ENCODE data around the gene TMEM214. TPM values are rescaled to one million over a fixed set of nuclear protein-coding genes. Genes with fewer than 3 reads are reported as not detected.

TMEM214 gene
- polyA plus RNA-seq, 1 donor from 2014 or later = 10.3 TPM

DNA sequence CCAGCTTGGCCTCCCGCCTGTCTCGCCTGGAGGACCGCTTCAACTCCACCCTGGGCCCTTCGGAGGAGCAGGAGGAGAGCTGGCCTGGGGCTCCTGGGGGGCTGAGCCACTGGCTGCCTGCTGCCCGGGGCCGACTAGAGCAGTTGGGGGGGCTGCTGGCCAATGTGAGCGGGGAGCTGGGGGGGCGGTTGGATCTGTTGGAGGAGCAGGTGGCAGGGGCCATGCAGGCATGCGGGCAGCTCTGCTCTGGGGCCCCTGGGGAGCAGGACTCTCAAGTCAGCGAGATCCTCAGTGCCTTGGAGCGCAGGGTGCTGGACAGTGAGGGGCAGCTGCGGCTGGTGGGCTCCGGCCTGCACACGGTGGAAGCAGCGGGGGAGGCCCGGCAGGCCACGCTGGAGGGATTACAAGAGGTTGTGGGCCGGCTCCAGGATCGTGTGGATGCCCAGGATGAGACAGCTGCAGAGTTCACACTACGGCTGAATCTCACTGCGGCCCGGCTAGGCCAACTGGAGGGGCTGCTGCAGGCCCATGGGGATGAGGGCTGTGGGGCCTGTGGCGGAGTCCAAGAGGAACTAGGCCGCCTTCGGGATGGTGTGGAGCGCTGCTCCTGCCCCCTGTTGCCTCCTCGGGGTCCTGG, 50.1 kb downstream of the TMEM214 start:
- peaks cover 10% of the 10 kb centered on the region for H3K27me3 ChIP-seq (ENCODE audit: insufficient read depth, low read depth, low read length)
- no peaks in the 10 kb centered on the region for H3K9me3 ChIP-seq (ENCODE audit: low read length)
- TF ChIP-seq SMC3 (conservative IDR thresholded peaks at IDR 0.05; ENCODE audit: poor library complexity) (no peak), RAD21 (conservative IDR thresholded peaks at IDR 0.05) (no peak), EP300 (conservative IDR thresholded peaks at IDR 0.05; ENCODE audit: poor library complexity, severe bottlenecking) (no peak), EZH2 (IDR thresholded peaks at IDR 0.05; ENCODE audit: borderline replicate concordance, insufficient read depth, low read length, poor library complexity, severe bottlenecking) (no peak), POLR2AphosphoS5 (IDR thresholded peaks at IDR 0.05) (no peak), MXI1 (conservative IDR thresholded peaks at IDR 0.05; ENCODE audit: poor library complexity, severe bottlenecking) (no peak), TAF1 (IDR thresholded peaks at IDR 0.05; ENCODE audit: low read depth) (no peak)
- TF ChIP-seq, protein P1, sequence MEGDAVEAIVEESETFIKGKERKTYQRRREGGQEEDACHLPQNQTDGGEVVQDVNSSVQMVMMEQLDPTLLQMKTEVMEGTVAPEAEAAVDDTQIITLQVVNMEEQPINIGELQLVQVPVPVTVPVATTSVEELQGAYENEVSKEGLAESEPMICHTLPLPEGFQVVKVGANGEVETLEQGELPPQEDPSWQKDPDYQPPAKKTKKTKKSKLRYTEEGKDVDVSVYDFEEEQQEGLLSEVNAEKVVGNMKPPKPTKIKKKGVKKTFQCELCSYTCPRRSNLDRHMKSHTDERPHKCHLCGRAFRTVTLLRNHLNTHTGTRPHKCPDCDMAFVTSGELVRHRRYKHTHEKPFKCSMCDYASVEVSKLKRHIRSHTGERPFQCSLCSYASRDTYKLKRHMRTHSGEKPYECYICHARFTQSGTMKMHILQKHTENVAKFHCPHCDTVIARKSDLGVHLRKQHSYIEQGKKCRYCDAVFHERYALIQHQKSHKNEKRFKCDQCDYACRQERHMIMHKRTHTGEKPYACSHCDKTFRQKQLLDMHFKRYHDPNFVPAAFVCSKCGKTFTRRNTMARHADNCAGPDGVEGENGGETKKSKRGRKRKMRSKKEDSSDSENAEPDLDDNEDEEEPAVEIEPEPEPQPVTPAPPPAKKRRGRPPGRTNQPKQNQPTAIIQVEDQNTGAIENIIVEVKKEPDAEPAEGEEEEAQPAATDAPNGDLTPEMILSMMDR (IDR thresholded peaks at IDR 0.05; ENCODE audit: poor library complexity, severe bottlenecking) = no peak
- TF ChIP-seq, protein P2, sequence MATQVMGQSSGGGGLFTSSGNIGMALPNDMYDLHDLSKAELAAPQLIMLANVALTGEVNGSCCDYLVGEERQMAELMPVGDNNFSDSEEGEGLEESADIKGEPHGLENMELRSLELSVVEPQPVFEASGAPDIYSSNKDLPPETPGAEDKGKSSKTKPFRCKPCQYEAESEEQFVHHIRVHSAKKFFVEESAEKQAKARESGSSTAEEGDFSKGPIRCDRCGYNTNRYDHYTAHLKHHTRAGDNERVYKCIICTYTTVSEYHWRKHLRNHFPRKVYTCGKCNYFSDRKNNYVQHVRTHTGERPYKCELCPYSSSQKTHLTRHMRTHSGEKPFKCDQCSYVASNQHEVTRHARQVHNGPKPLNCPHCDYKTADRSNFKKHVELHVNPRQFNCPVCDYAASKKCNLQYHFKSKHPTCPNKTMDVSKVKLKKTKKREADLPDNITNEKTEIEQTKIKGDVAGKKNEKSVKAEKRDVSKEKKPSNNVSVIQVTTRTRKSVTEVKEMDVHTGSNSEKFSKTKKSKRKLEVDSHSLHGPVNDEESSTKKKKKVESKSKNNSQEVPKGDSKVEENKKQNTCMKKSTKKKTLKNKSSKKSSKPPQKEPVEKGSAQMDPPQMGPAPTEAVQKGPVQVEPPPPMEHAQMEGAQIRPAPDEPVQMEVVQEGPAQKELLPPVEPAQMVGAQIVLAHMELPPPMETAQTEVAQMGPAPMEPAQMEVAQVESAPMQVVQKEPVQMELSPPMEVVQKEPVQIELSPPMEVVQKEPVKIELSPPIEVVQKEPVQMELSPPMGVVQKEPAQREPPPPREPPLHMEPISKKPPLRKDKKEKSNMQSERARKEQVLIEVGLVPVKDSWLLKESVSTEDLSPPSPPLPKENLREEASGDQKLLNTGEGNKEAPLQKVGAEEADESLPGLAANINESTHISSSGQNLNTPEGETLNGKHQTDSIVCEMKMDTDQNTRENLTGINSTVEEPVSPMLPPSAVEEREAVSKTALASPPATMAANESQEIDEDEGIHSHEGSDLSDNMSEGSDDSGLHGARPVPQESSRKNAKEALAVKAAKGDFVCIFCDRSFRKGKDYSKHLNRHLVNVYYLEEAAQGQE (IDR thresholded peaks at IDR 0.05; ENCODE audit: borderline replicate concordance) = no peak
- no peak overlapping the region for H2AFZ ChIP-seq (ENCODE audit: low read depth, low read length)
- no peak overlapping the region for H3K4me2 ChIP-seq (ENCODE audit: low read length)
- H3K9ac ChIP-seq (ENCODE audit: low read length) = no peak overlapping the region
- no peak overlapping the region for H3K4me3 ChIP-seq (ENCODE audit: low read length)
- no peaks in the 10 kb centered on the region for H3K79me2 ChIP-seq (replicated peaks; ENCODE audit: insufficient read depth, low read length)
- no peaks in the 10 kb centered on the region for H3F3A ChIP-seq (ENCODE audit: insufficient read depth, low read length, poor library complexity, severe bottlenecking)
- H3K36me3 ChIP-seq (ENCODE audit: insufficient read depth, low read length) = no peaks in the 10 kb centered on the region
- H3K27ac ChIP-seq (ENCODE audit: low read length) = no peak overlapping the region
- H3K9me2 ChIP-seq (ENCODE audit: insufficient read depth, low read length) = no peaks in the 10 kb centered on the region
- no peaks in the 10 kb centered on the region for H4K20me1 ChIP-seq (ENCODE audit: insufficient read depth)

DNA sequence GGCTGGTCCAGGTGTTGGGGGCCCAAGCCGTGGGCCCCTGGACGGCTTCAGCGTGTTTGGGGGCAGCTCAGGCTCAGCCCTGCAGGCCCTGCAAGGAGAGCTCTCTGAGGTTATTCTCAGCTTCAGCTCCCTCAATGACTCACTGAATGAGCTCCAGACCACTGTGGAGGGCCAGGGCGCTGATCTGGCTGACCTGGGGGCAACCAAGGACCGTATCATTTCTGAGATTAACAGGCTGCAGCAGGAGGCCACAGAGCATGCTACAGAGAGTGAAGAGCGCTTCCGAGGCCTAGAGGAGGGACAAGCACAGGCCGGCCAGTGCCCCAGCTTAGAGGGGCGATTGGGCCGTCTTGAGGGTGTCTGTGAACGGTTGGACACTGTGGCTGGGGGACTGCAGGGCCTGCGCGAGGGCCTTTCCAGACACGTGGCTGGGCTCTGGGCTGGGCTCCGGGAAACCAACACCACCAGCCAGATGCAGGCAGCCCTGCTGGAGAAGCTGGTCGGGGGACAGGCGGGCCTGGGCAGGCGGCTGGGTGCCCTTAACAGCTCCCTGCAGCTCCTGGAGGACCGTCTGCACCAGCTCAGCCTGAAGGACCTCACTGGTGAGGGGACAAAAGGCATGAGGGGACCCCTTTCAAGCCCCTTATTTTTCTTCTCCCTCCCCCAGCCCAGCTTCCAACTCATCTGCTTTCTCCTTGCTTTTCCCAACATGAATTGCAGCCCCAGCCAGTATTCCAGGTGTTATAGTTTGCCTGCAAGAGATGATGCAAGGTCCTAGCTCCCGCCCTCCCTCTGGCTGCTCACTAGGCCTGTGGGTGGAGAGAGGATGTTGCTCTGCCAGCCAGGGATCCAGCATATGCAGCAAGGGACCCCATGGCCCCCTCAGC, 50.9 kb downstream of the TMEM214 start:
- H3K36me3 ChIP-seq (ENCODE audit: insufficient read depth, low read length) = no peaks in the 10 kb centered on the region
- H3K9me2 ChIP-seq (ENCODE audit: insufficient read depth, low read length) = no peaks in the 10 kb centered on the region
- H3K9me3 ChIP-seq (ENCODE audit: low read length) = no peaks in the 10 kb centered on the region
- H3F3A ChIP-seq (ENCODE audit: insufficient read depth, low read length, poor library complexity, severe bottlenecking) = no peaks in the 10 kb centered on the region
- no peaks in the 10 kb centered on the region for H3K79me2 ChIP-seq (replicated peaks; ENCODE audit: insufficient read depth, low read length)
- H2AFZ ChIP-seq (ENCODE audit: low read depth, low read length) = no peak overlapping the region
- H3K4me2 ChIP-seq (ENCODE audit: low read length) = no peak overlapping the region
- no peak overlapping the region for H3K27ac ChIP-seq (ENCODE audit: low read length)
- H4K20me1 ChIP-seq (ENCODE audit: insufficient read depth) = no peaks in the 10 kb centered on the region
- TF ChIP-seq TAF1 (IDR thresholded peaks at IDR 0.05; ENCODE audit: low read depth) = no peak
- TF ChIP-seq MXI1 (conservative IDR thresholded peaks at IDR 0.05; ENCODE audit: poor library complexity, severe bottlenecking) = no peak
- TF ChIP-seq, protein P2 (IDR thresholded peaks at IDR 0.05; ENCODE audit: borderline replicate concordance) = no peak
- no peak for TF ChIP-seq EZH2 (IDR thresholded peaks at IDR 0.05; ENCODE audit: borderline replicate concordance, insufficient read depth, low read length, poor library complexity, severe bottlenecking)
- TF ChIP-seq POLR2AphosphoS5 (IDR thresholded peaks at IDR 0.05) = no peak
- TF ChIP-seq EP300 (conservative IDR thresholded peaks at IDR 0.05; ENCODE audit: poor library complexity, severe bottlenecking) = no peak
- TF ChIP-seq, protein P1 (IDR thresholded peaks at IDR 0.05; ENCODE audit: poor library complexity, severe bottlenecking) = no peak
- TF ChIP-seq RAD21 (conservative IDR thresholded peaks at IDR 0.05) = no peak
- TF ChIP-seq SMC3 (conservative IDR thresholded peaks at IDR 0.05; ENCODE audit: poor library complexity) = no peak
- no peak overlapping the region for H3K9ac ChIP-seq (ENCODE audit: low read length)
- H3K4me3 ChIP-seq (ENCODE audit: low read length) = no peak overlapping the region
- H3K27me3 ChIP-seq (ENCODE audit: insufficient read depth, low read depth, low read length) = peaks cover 10% of the 10 kb centered on the region
